ENCODE data around the gene MCRS1.

The MCRS1 gene

GRCh38 chr12:49549735-49550692 lies 17.9 kb downstream of the MCRS1 start:
- no peaks in the 10 kb centered on the region for H4K20me1 ChIP-seq (ENCODE audit: insufficient read depth, low read length, poor library complexity, severe bottlenecking)

DNA sequence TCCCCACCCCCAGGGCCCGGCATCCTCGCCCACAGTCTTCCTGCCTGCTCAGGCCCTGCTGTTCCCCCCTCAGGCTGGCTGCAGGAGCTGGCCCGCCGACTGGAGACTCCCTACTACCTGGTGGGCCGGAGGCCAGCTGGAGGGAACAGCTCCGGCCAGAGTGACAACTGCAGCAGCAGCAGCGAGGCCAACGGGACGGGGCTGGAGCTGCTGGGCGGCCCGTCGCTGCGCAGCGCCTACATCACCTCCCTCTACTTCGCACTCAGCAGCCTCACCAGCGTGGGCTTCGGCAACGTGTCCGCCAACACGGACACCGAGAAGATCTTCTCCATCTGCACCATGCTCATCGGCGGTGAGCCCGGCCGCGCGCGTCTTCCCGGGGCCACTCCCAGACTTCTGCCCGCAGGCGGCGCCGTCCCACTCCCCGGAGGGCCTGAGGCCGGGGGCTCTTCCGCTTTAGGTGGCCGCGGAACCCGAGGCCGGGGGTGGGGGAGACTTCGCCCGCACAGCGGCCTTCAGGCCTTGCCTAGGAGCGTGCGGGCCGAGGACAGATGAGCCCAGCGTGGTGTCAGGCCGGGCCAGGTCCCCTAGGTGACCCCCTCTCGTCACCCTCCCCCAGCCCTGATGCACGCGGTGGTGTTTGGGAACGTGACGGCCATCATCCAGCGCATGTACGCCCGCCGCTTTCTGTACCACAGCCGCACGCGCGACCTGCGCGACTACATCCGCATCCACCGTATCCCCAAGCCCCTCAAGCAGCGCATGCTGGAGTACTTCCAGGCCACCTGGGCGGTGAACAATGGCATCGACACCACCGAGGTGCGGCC lies 18.9 kb downstream of the MCRS1 start:
- no peaks in the 10 kb centered on the region for H3F3A ChIP-seq (ENCODE audit: low read depth)
- no peak for TF ChIP-seq EZH2phosphoT487 (IDR thresholded peaks at IDR 0.05; ENCODE audit: borderline replicate concordance)
- TF ChIP-seq, protein P1, sequence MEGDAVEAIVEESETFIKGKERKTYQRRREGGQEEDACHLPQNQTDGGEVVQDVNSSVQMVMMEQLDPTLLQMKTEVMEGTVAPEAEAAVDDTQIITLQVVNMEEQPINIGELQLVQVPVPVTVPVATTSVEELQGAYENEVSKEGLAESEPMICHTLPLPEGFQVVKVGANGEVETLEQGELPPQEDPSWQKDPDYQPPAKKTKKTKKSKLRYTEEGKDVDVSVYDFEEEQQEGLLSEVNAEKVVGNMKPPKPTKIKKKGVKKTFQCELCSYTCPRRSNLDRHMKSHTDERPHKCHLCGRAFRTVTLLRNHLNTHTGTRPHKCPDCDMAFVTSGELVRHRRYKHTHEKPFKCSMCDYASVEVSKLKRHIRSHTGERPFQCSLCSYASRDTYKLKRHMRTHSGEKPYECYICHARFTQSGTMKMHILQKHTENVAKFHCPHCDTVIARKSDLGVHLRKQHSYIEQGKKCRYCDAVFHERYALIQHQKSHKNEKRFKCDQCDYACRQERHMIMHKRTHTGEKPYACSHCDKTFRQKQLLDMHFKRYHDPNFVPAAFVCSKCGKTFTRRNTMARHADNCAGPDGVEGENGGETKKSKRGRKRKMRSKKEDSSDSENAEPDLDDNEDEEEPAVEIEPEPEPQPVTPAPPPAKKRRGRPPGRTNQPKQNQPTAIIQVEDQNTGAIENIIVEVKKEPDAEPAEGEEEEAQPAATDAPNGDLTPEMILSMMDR (conservative IDR thresholded peaks at IDR 0.05; ENCODE audit: low read length) = no peak
- H3K4me1 ChIP-seq (ENCODE audit: insufficient read depth, low read length, poor library complexity, severe bottlenecking) = peaks cover 23% of the 10 kb centered on the region
- no peaks in the 10 kb centered on the region for H3K36me3 ChIP-seq (ENCODE audit: insufficient read depth, low read length)
- no peak overlapping the region for H2AFZ ChIP-seq (ENCODE audit: low read length)
- no peaks in the 10 kb centered on the region for H4K20me1 ChIP-seq (ENCODE audit: insufficient read depth, low read length, poor library complexity, severe bottlenecking)
- no peaks in the 10 kb centered on the region for H3K79me2 ChIP-seq (ENCODE audit: insufficient read depth, low read length)
- H3K4me2 ChIP-seq (ENCODE audit: low read depth, low read length, poor library complexity, severe bottlenecking) = no peak overlapping the region
- H3K4me3 ChIP-seq (ENCODE audit: low read length, poor library complexity, severe bottlenecking) = no peak overlapping the region
- H3K9me3 ChIP-seq (ENCODE audit: insufficient read depth, low read depth, low read length) = no peaks in the 10 kb centered on the region
- H3K9ac ChIP-seq (ENCODE audit: low read depth, low read length, poor library complexity, severe bottlenecking) = no peak overlapping the region
- no peaks in the 10 kb centered on the region for H3K9me2 ChIP-seq (replicated peaks; ENCODE audit: low read depth, low read length)
- no peaks in the 10 kb centered on the region for H3K27me3 ChIP-seq (ENCODE audit: insufficient read depth, low read length, poor library complexity, severe bottlenecking)

More at GRCh38 chr12:49549735-49550692, 17.9 kb downstream of the MCRS1 start:
- H3K9me3 ChIP-seq (ENCODE audit: insufficient read depth, low read depth, low read length) = no peaks in the 10 kb centered on the region
- H3K4me3 ChIP-seq (ENCODE audit: low read length, poor library complexity, severe bottlenecking) = no peak overlapping the region
- H3K9ac ChIP-seq (ENCODE audit: low read depth, low read length, poor library complexity, severe bottlenecking) = no peak overlapping the region
- peaks cover 23% of the 10 kb centered on the region for H3K4me1 ChIP-seq (ENCODE audit: insufficient read depth, low read length, poor library complexity, severe bottlenecking)
- no peaks in the 10 kb centered on the region for H3K79me2 ChIP-seq (ENCODE audit: insufficient read depth, low read length)
- no peaks in the 10 kb centered on the region for H3K9me2 ChIP-seq (replicated peaks; ENCODE audit: low read depth, low read length)
- H2AFZ ChIP-seq (ENCODE audit: low read length) = no peak overlapping the region
- no peaks in the 10 kb centered on the region for H3F3A ChIP-seq (ENCODE audit: low read depth)
- no peak overlapping the region for H3K4me2 ChIP-seq (ENCODE audit: low read depth, low read length, poor library complexity, severe bottlenecking)
- TF ChIP-seq, protein P1 (conservative IDR thresholded peaks at IDR 0.05; ENCODE audit: low read length) = no peak
- no peak for TF ChIP-seq EZH2phosphoT487 (IDR thresholded peaks at IDR 0.05; ENCODE audit: borderline replicate concordance)
- H3K27me3 ChIP-seq (ENCODE audit: insufficient read depth, low read length, poor library complexity, severe bottlenecking) = no peaks in the 10 kb centered on the region
- H3K36me3 ChIP-seq (ENCODE audit: insufficient read depth, low read length) = no peaks in the 10 kb centered on the region

DNA sequence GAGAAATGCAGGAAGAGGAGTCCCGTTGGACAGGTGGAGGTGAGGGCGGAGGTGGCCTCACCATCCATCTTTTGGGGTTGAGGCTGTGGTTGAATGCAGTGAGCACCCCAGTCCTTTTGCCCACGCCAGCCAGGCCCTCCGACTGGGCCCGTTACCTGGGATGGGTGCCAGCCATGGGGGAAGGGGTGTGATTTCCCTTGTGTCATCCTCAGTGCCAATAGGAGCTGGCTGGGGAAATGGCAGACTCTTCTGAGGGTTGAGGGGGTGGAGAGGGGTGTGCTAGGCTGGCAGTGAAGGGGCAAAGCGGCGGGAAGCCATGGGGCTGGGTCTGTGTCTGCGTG lies 19.5 kb downstream of the MCRS1 start:
- Histone ChIP-seq H3K9me2 (replicated peaks; ENCODE audit: low read depth, low read length) (no peaks in the 10 kb centered on the region), H2AFZ (ENCODE audit: low read length) (no peak overlapping the region), H3K36me3 (ENCODE audit: insufficient read depth, low read length) (no peaks in the 10 kb centered on the region), H4K20me1 (ENCODE audit: insufficient read depth, low read length, poor library complexity, severe bottlenecking) (no peaks in the 10 kb centered on the region), H3K4me2 (ENCODE audit: low read depth, low read length, poor library complexity, severe bottlenecking) (no peak overlapping the region), H3K27me3 (ENCODE audit: insufficient read depth, low read length, poor library complexity, severe bottlenecking) (no peaks in the 10 kb centered on the region), H3K9ac (ENCODE audit: low read depth, low read length, poor library complexity, severe bottlenecking) (no peak overlapping the region), H3K4me3 (ENCODE audit: low read length, poor library complexity, severe bottlenecking) (no peak overlapping the region), H3K9me3 (ENCODE audit: insufficient read depth, low read depth, low read length) (no peaks in the 10 kb centered on the region), H3K79me2 (ENCODE audit: insufficient read depth, low read length) (no peaks in the 10 kb centered on the region), H3K4me1 (ENCODE audit: insufficient read depth, low read length, poor library complexity, severe bottlenecking) (peaks cover 20% of the 10 kb centered on the region), H3F3A (ENCODE audit: low read depth) (no peaks in the 10 kb centered on the region)
- TF ChIP-seq, protein P1 (conservative IDR thresholded peaks at IDR 0.05; ENCODE audit: low read length) = no peak
- no peak for TF ChIP-seq EZH2phosphoT487 (IDR thresholded peaks at IDR 0.05; ENCODE audit: borderline replicate concordance)

Data from Loucy (cell line).